ENCODE data around the gene VPS39.

DNA sequence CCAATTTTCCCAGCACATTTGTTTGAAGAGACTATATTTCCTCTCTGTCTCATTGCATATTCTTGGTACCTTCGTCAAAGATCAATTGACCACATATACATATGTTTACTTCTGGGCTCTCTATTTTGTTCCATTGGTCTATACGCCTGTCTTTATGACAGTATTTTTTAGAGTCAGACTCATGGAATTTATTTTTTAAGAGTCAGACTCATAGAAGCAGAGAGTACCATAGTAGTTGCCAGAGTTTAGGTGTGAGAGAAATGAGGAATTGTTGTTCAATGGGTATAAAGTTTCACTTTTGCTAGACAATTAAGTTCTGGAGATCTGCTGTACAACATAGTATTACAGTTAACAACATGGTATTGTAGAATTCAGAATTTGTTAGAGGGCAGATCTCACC is 78.7 kb downstream of the VPS39 start:
- TF ChIP-seq EP300 (IDR thresholded peaks at IDR 0.05) (no peak), POLR2A (IDR thresholded peaks at IDR 0.05) (no peak)
- TF ChIP-seq, protein P1, sequence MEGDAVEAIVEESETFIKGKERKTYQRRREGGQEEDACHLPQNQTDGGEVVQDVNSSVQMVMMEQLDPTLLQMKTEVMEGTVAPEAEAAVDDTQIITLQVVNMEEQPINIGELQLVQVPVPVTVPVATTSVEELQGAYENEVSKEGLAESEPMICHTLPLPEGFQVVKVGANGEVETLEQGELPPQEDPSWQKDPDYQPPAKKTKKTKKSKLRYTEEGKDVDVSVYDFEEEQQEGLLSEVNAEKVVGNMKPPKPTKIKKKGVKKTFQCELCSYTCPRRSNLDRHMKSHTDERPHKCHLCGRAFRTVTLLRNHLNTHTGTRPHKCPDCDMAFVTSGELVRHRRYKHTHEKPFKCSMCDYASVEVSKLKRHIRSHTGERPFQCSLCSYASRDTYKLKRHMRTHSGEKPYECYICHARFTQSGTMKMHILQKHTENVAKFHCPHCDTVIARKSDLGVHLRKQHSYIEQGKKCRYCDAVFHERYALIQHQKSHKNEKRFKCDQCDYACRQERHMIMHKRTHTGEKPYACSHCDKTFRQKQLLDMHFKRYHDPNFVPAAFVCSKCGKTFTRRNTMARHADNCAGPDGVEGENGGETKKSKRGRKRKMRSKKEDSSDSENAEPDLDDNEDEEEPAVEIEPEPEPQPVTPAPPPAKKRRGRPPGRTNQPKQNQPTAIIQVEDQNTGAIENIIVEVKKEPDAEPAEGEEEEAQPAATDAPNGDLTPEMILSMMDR (IDR thresholded peaks at IDR 0.05) = no peak

All from ovary (tissue), 3 donors.